ENCODE data around the gene HCLS1. TPM values are rescaled to one million over a fixed set of nuclear protein-coding genes. Genes with fewer than 3 reads are reported as not detected.
"Not testable (repeated sequence)": the region's sequence is repeated elsewhere in the genome, so short reads cannot be mapped to it uniquely, and the experiment has no call there.

Gene HCLS1
- total RNA-seq, 4 donors from 2014 or later, result 20.3 to 161 (median 28.0) TPM

DNA sequence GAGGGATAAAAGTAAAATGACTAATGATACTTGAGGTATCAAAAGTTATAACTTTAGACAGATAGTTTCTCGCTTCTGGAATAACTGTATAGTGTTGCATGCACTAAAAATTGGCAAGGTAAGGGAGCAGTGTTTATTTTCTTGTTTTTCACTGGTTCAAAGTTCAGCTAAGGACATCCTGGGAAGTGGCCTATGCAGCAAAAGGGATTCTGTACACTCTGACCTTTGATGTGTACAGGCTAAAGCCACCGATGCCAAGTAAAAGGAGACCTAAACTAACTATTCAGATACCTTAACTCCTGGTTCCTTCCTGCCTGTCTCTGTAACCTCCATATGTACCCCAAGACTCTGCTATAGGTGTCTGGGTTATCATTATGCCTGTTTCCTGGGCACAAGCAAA, 65.9 kb downstream of the HCLS1 start:
- Histone ChIP-seq H3K4me1 (no peaks in the 10 kb centered on the region), H3K27ac (no peak overlapping the region), H3K4me3 (no peak overlapping the region), H3K36me3 (no peaks in the 10 kb centered on the region), H3K9me3 (no peaks in the 10 kb centered on the region), H3K27me3 (no peaks in the 10 kb centered on the region)
- no peak for DNase-seq
- TF ChIP-seq, protein P1, sequence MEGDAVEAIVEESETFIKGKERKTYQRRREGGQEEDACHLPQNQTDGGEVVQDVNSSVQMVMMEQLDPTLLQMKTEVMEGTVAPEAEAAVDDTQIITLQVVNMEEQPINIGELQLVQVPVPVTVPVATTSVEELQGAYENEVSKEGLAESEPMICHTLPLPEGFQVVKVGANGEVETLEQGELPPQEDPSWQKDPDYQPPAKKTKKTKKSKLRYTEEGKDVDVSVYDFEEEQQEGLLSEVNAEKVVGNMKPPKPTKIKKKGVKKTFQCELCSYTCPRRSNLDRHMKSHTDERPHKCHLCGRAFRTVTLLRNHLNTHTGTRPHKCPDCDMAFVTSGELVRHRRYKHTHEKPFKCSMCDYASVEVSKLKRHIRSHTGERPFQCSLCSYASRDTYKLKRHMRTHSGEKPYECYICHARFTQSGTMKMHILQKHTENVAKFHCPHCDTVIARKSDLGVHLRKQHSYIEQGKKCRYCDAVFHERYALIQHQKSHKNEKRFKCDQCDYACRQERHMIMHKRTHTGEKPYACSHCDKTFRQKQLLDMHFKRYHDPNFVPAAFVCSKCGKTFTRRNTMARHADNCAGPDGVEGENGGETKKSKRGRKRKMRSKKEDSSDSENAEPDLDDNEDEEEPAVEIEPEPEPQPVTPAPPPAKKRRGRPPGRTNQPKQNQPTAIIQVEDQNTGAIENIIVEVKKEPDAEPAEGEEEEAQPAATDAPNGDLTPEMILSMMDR (IDR thresholded peaks at IDR 0.05), result no peak
- no peak for TF ChIP-seq POLR2A (IDR thresholded peaks at IDR 0.05)

DNA sequence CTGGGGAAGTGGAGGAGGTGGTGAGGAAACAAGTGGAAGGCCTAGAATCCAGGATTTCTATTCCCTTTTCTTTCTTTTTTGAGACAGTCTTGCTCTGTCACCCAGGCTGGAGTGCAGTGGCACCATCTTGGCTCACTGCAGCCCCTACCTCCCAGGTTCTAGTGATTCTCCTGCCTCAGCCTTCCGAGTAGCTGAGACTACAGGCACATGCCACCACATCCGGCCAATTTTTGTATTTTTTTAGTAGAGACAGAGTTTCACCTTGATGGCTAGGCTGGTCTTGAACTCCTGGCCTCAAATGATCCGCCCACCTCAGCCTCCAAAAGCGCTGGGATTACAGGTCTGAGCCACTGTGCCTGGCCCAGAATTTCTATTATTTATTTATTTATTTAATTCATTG, 66.9 kb downstream of the HCLS1 start:
- H3K27ac ChIP-seq, DNase-seq, H3K27me3 ChIP-seq, H3K9me3 ChIP-seq, H3K4me3 ChIP-seq, H3K36me3 ChIP-seq, H3K4me1 ChIP-seq: not testable (repeated sequence)

DNA sequence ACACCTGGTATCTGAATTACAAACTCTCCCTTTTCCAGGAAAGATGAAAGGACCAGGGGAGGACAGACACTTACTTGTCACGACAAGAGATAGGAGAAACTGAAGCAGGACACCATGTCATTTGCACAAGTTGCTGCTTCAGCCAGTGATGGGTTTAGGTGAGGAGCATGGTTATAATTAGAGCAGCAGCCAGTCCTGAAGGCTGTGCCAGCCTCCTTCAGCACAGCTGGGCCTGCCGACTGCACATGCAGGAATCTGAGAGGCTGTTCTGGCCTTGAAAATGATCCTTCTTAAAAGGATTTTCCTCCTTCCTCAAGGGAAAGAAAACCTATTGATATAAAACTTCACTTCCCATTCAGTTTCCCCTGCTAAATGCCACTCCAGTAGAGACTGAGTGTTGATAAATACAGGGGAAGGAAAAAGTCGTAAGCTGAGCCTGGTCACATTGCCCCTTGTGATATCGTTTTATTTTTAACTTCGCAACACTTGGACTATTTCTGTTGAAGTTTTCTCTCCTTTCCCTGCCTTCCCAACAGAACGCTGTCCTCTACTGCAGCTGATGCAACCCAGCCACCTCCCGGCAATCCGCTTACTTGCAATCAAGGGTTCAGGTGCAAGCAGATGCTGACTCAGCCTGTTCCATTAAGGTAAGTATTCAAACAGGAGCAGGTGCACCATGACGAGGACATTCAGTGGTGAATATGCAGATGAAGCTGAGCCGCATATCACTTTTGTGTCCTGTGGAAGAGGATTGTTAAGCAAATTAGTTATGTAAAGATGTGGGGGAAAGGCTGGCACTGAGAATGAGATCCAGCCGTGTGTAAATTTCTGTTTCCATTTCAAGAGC, 67.6 kb downstream of the HCLS1 start, which contains the start of gene FBXO40:
Gene FBXO40 (plus strand): TSS at position 524 of the 847 bp plus-strand sequence. CDS start 27,197 bp downstream, outside the sequence.
- H3K4me1 ChIP-seq, result no peaks in the 10 kb centered on the region
- no peak within 1 kb of the TSS for H3K27ac ChIP-seq
- TF ChIP-seq, protein P1 (IDR thresholded peaks at IDR 0.05), result no peak
- no peak for TF ChIP-seq POLR2A (IDR thresholded peaks at IDR 0.05)
- DNase-seq, result peak in 2 of 3 donors; percentile 22 to 49
- no peaks in the 10 kb centered on the region for H3K27me3 ChIP-seq
- H3K36me3 ChIP-seq, result no peaks in the 10 kb centered on the region
- H3K9me3 ChIP-seq, result no peaks in the 10 kb centered on the region
- H3K4me3 ChIP-seq, result no peak within 1 kb of the TSS

DNA sequence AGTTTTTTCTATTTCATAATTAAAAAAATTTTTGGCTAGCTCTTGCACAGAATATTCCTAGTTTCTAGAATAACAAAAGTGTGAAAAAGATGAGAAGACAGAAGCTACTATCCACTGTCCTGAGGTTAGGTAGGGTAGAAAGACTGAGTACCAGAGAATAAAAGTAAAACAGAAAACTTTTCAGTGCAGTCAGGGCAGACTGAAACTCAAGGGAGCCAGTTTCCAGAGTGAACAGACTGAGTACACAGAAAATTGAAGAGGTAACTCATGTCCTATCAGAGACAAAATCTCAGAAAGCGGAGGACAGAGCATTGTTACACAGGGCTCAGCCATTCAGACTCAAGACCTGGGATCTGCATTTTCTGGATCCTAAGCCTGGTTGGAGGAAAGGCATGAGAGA, 76.3 kb downstream of the HCLS1 start:
- Histone ChIP-seq H3K9me3 (no peaks in the 10 kb centered on the region), H3K27ac (no peak overlapping the region), H3K36me3 (no peaks in the 10 kb centered on the region), H3K4me3 (no peak overlapping the region), H3K4me1 (no peaks in the 10 kb centered on the region), H3K27me3 (no peaks in the 10 kb centered on the region)
- no peak for DNase-seq
- TF ChIP-seq, protein P1 (IDR thresholded peaks at IDR 0.05), result no peak
- TF ChIP-seq POLR2A (IDR thresholded peaks at IDR 0.05), result no peak

DNA sequence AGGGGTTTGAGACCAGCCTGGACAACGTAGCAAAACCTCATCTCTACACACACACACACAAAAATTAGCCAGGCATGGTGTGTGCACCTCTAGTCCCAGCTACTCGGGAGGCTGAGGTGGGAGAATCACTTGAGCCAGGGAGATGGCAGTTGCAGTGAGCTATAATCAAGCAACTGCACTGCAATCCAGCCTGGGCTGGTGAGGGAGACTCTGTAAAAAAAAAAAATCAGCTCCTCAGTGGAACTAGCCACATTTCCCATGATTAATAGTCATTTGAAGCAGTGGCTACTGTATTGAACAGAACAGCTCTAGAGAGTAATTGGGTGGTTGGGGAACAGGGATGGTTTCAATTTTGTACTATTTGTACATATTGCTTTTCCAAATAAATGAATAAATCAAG, 79.0 kb downstream of the HCLS1 start:
- TF ChIP-seq POLR2A (IDR thresholded peaks at IDR 0.05), result no peak
- TF ChIP-seq, protein P1 (IDR thresholded peaks at IDR 0.05), result no peak
- no peaks in the 10 kb centered on the region for H3K4me1 ChIP-seq
- H3K27ac ChIP-seq, result no peak overlapping the region
- no peak for DNase-seq
- H3K4me3 ChIP-seq, result no peak overlapping the region
- no peaks in the 10 kb centered on the region for H3K9me3 ChIP-seq
- no peaks in the 10 kb centered on the region for H3K36me3 ChIP-seq
- H3K27me3 ChIP-seq, result no peaks in the 10 kb centered on the region

Small RNA genes lying within 50 kb of the gene (small RNA-seq; reads per million reads assigned to genes)
- 0 reads per million in 2 donors for gene RNU4-62P

Other genes with a start within 250 kb of the HCLS1 start
- gene POLQ, start 114.9 kb downstream of the HCLS1 start, total RNA-seq, result 10 to 100 TPM in 1 of 4 donors, 1 to 10 TPM in 3; 2.2 to 11.6 (median 3.9) TPM
- not detected for gene ARGFX, start 93.0 kb downstream of the HCLS1 start, total RNA-seq
- not detected for gene FBXO40, start 67.5 kb downstream of the HCLS1 start, total RNA-seq
- gene GOLGB1, start 88.8 kb upstream of the HCLS1 start, total RNA-seq, result 100 to 1,000 TPM in 2 of 4 donors, 10 to 100 TPM in 2; 84.0 to 134 (median 112) TPM
- 10 to 100 TPM; 22.8 to 50.3 (median 29.6) TPM for gene IQCB1, start 174.2 kb upstream of the HCLS1 start, total RNA-seq
- 10 to 100 TPM in 1 of 4 donors, 1 to 10 TPM in 2, not detected in 1; 3.5 to 35.5 (median 4.7) TPM for gene EAF2, start 174.3 kb upstream of the HCLS1 start, total RNA-seq
- gene SLC15A2, start 233.5 kb upstream of the HCLS1 start, total RNA-seq, result 1 to 10 TPM in 2 of 4 donors, under 1 TPM in 2; 0.53 to 6.6 (median 2.1) TPM

All from Peyer's patch (tissue), 4 donors.